Kidney (tissue), 14 donors: ENCODE data around the gene STXBP6. TPM values are rescaled to one million over a fixed set of nuclear protein-coding genes. Genes with fewer than 3 reads are reported as not detected.
A peak's percentile ranks its signal among the peaks of the same experiment; 100 is the strongest.

ENCODE experiments used
- DNase-seq, 5 donors: peaks; one replicate each; pipeline ENCODE4 v3.0.0-alpha.2; 2013 to 2020
- FAIRE-seq: peaks from 2 replicates; lab custom pipeline; 2012; peaks lifted over from hg19 to GRCh38; lab: Jason Lieb, UNC
- H3K27ac ChIP-seq, 2 donors: one replicate each; pipeline ENCODE4 v1.7.0; 2013; ENCODE audit warnings: low read depth in 2 of 2, low read length in 2 of 2, inconsistent platforms in 1 of 2
- H3K27me3 ChIP-seq: one replicate; pipeline ENCODE4 v1.7.1; 2013; ENCODE audit warnings: low read length, inconsistent platforms; ENCODE audit not compliant: control insufficient read depth, insufficient read depth
- H3K36me3 ChIP-seq, 3 donors: one replicate each; pipeline versions ENCODE4 v1.7.0 to v1.7.1; 2013; ENCODE audit warnings: low read length in 3 of 3, control low read depth in 1 of 3, inconsistent platforms in 1 of 3; ENCODE audit not compliant: insufficient read depth in 3 of 3, control insufficient read depth in 2 of 3
- H3K4me1 ChIP-seq, 3 donors: one replicate each; pipeline versions ENCODE4 v1.7.0 to v1.7.1; 2013; ENCODE audit warnings: low read length in 3 of 3, inconsistent platforms in 1 of 3, low read depth in 1 of 3; ENCODE audit not compliant: control insufficient read depth in 2 of 3, insufficient read depth in 2 of 3
- H3K4me3 ChIP-seq, 3 donors: one replicate each; pipeline versions ENCODE4 v1.7.0 to v1.8.1; 2013; ENCODE audit warnings: low read length in 3 of 3, control low read depth in 1 of 3, inconsistent platforms in 1 of 3
- H3K9ac ChIP-seq, 3 donors: one replicate each; pipeline versions ENCODE4 v1.7.0 to v1.7.1; 2013; ENCODE audit warnings: low read length in 3 of 3, control low read depth in 1 of 3, inconsistent platforms in 1 of 3
- H3K9me3 ChIP-seq, 3 donors: one replicate each; pipeline versions ENCODE4 v1.7.0 to v1.7.1; 2013; ENCODE audit warnings: low read length in 3 of 3, control low read depth in 1 of 3, inconsistent platforms in 1 of 3; ENCODE audit not compliant: control insufficient read depth in 2 of 3, insufficient read depth in 1 of 3
- CTCF ChIP-seq: IDR thresholded peaks from 3 replicates; pipeline ENCODE4 v1.5.1; 2012; ENCODE audit warnings: mild to moderate bottlenecking, moderate library complexity, borderline replicate concordance; ENCODE audit not compliant: insufficient read depth; ENCODE audit errors: extremely low read depth
- intact Hi-C: fragments of 100-400 bp; cut with DNase I; formaldehyde crosslinking; loops from one replicate; pipeline ENCODE4 v1.11.1; 2022
- polyA plus RNA-seq: library from polyadenylated mRNA; stranded (reverse); fragments of 350-450 nt; fragmentation: Illumina TruSeq; extraction: RNeasy Lipid Tissue Mini Kit (QIAGEN cat#74804); gene quantifications from one replicate; pipeline ENCODE4 v1.2.3, GENCODE V29; 2014; ENCODE audit warnings: low read depth, low replicate concordance; ENCODE audit not compliant: insufficient read depth
- total RNA-seq: library from RNA; stranded (reverse); fragmentation: NEBNext Ultra II Directional; extraction: Animal tissue kit (Norgen Biotek cat#: 25700); gene quantifications from one replicate; pipeline ENCODE4 v1.2.1, GENCODE V29; 2021
- donor health status: control.
- donor health status: control.
- donor health status: control.
- donor health status: control.
- donor health status: control.
- donor health status: DM: yes; HTN: yes; CAD: no.
- donor health status: Normal renal cell carcinoma (clear cell type).

The STXBP6 gene
- total and polyA plus RNA-seq, 2 donors from 2014 or later, result 2.8 to 3.9 TPM

DNA sequence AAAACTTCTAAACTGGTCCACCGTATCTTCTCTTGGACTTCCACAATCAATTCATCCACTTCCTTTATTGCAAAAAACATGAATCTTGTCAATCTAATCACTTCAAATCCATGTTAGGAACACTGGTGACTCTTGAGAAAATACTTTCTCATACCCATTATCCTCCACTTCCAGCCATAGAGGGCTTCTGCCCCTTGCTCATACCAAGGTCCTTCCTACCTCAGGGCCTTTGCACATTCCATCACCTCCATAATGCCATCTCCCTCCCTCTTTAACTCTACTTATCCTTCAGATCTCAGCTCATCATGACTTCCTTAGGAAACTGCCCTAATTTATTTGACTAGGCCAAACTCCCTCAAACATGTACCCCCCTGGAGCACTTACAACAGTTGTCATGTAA is 16.6 kb downstream of the STXBP6 start:
- no peak for FAIRE-seq
- Histone ChIP-seq H3K9ac (no peak overlapping the region), H3K36me3 (no peaks in the 10 kb centered on the region), H3K27ac (no peak overlapping the region), H3K9me3 (no peaks in the 10 kb centered on the region), H3K4me1 (no peaks in the 10 kb centered on the region), H3K27me3 (no peaks in the 10 kb centered on the region), H3K4me3 (no peak overlapping the region)
- intact Hi-C loops, result no loop called here
- DNase-seq, result no peak
- TF ChIP-seq CTCF, result no peak

DNA sequence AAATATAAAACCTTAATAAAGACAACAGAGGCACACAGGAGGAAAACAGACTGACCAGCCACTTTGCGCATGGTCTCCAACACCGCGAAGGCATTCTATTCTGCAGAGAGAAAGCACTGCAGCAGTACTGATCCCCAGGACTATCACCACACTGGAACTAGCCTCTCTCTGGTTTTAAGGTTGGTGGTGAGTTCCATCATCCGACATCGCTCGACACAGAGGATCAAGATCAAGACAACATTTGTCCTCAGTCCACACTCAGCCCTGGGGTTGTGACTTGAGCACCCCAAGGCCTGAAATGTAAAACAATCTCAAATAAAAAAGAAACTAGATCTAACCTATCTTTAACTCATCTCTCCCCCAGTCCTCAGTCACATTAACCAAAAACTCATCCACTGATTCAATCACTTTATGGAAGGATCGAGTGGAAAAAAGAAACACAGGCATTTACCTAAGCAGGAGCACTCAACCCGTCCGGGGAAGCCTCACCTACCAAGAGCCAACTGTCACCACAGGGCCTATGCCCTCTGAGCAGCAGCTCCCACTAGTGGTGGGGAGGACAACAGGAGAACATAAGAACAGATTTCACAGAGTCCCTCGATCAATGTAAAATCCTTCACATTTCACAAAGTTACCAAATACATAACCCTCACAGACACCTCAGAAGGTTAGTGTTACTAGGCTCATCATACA is 17.7 kb downstream of the STXBP6 start:
- Histone ChIP-seq H3K4me1 (no peaks in the 10 kb centered on the region), H3K27me3 (no peaks in the 10 kb centered on the region), H3K9ac (no peak overlapping the region), H3K27ac (no peak overlapping the region), H3K9me3 (no peaks in the 10 kb centered on the region), H3K4me3 (peak overlapping the region in 2 of 3 donors; percentile 25 to 29), H3K36me3 (no peaks in the 10 kb centered on the region)
- peak; percentile 51 for TF ChIP-seq CTCF
- FAIRE-seq (no peak), DNase-seq (no peak)
- intact Hi-C loops, result no loop called here

DNA sequence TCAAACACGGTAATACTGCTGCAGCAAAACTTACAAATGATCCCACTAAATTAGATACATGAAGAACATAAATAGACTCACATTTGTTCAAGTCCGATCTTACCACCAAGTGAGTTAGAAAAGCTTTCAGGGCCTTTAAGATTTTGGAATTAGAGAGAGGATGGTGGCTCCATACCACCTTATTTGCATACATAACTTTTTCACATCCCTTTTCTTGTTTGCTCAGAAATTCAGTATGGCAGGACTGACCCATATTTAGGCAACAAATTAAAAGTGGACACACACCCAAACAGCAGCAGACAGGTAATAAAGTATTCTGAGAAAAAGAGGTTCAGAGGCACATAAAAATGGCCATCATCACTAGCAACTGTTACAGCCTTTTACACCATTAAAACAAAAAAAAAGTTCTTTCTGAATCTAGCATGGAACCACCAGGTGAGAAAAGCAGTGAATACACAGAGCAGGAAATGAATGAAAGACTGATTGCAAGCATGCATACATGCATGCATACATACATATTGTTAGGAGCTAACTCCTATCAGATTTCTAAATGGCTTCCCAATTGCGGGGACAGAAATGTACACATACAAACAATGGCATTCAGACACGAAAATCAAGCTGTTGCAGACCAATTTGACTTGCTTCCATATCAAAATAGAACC is 23.3 kb downstream of the STXBP6 start:
- no peak overlapping the region for H3K9ac ChIP-seq
- H3K4me1 ChIP-seq, result no peaks in the 10 kb centered on the region
- no peak overlapping the region for H3K4me3 ChIP-seq
- intact Hi-C loops, result no loop called here
- no peak for FAIRE-seq
- no peaks in the 10 kb centered on the region for H3K36me3 ChIP-seq
- DNase-seq, result no peak
- no peaks in the 10 kb centered on the region for H3K9me3 ChIP-seq
- TF ChIP-seq CTCF, result no peak
- H3K27ac ChIP-seq, result no peak overlapping the region
- H3K27me3 ChIP-seq, result no peaks in the 10 kb centered on the region
